Measurements from ENCODE around the gene PRR19.

PRR19 gene

DNA sequence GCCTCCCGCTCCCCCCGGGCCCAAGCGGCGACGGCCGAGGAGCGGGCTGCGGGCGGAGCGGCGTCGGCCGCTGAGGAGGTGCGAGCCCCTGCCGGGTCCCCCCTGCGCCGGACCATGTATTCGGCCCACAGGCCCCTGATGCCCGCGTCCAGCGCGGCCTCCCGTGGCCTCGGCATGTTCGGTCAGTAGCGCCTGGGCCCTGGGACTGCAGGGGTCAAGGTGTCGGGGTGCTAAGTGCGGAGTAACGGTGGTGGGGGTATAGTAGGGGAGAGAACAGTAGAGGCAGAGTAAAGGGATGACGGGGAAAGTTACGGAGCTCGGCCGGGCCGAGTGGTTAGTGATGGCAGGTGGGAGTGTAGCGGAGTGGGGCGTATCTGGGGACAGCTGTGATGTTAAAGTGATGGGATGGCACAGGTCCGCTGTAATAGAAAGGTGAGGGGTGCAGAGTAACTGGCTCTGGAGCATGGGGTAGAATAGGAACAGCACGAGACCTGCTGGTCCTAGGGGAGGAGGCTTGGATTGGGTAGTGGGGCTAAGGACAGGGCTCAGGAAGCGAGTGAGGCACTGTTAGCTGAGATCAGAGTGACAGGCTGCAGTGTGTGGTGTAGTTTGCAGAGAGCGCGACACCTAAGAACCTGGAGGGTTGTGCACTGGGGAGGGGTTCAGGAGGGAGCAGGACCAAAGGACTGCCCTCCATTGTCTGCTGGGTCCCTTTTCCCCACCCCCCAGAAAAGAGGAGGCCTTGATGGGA is 17.2 kb upstream of the PRR19 start:
- DNase-seq: peak in 1 of 4 experiments; percentile 29

DNA sequence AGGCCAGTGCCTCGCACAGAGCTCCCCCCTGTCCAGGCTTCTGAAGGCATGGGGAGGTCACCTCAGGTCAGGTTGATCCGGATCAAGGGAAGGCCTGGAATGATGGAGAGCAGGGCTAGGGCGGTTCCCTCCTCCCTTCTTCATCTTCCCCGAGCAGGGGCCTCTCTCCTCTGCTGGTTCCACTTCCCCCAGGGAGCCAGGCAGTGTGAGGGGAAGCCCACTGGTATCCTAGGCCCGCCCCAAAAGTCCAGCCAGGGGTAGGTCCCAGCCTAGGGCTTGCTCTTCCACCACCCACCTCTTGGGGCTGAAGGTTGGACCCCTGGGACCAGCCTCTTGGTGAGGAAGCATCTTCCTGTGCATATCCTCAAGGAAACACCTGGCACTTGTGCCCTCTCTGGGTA is 16.4 kb upstream of the PRR19 start:
- DNase-seq: no peak

DNA sequence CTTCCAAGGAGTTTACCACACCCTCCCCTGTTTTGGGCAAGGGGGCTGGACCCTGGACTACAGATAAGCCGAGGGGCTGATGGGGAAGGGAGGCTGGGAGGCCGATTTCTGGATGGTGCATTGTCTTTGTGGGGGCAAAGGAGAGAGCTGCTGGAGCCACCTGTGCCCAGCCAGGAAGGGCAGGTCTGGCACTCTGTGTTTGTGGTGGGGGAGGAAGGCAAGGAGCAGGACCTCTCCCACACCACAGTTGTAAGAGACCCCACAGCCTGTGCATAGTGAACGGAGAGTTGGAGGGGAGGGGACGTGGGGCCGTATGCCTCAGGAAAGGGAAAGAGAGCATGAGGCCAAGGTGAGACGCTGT is 16.0 kb upstream of the PRR19 start:
- no peak for DNase-seq

DNA sequence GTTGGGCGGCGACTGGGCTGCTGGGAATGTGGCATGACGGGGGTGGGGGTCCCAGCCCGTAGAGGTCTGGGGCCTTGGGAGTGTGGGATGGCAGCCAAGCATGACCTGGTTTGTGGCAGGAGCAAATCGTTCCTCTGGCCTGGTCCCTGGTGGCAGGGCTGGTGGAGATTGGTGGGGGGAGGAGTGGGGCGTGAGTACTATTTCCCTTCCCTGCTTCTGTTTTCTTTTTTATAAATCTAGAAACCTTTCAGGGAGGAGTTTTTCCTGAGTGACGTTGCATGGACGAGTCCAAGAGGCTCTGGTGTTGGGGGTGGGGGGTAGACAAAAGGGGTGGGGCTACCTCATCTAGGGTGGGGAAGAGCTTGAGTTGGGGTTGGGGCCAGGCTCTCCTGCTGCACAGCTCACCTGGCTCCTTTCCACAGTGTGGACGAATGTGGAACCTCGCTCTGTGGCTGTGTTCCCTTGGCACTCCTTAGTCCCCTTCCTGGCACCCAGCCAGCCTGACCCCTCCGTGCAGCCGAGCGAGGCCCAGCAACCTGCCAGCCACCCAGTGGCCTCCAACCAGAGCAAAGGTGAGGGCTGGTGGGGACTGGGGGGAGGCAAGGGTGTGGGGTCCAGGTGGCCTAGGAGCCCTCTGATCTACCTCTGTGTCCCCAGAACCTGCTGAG is 15.4 kb upstream of the PRR19 start:
- no peak for DNase-seq

DNA sequence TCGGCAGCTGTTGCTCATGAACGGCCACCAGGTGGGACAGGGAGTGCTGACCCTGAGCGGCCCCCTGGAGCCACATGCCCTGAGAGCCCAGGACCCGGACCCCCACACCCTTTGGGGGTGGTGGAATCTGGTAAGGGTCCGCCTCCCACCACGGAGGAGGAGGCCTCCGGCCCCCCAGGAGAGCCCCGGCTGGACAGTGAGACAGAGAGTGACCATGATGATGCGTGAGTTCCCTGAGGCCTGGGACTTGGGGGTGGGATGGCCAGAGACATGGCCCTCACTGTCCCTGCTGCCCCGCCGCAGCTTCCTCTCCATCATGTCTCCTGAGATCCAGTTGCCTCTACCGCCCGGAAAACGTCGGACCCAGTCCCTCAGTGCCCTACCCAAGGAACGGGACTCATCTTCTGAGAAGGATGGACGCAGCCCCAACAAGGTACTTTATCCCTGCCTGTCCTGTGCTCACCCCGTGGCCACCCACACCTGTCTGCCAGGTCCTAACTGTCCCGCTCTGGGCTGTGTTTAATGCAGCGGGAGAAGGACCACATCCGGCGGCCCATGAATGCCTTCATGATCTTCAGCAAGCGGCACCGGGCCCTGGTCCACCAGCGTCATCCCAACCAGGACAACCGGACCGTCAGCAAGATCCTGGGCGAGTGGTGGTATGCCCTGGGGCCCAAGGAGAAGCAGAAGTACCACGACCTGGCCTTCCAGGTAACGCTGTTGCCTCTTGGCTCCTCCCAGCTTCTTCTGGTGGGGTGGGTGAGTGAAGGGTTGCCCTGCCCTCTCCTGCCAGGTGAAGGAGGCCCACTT is 14.7 kb upstream of the PRR19 start:
- no peak for DNase-seq

DNA sequence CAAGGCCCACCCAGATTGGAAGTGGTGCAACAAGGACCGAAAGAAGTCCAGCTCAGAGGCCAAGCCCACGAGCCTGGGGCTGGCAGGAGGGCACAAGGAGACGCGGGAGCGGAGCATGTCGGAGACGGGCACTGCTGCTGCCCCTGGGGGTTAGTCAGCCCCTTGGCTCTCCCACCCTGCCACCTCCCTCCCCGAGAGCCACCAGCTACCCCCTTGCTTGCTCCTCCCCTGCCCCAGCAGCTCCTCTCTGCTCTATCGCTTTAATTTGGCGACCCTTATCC is 14.2 kb upstream of the PRR19 start:
- DNase-seq: no peak

DNA sequence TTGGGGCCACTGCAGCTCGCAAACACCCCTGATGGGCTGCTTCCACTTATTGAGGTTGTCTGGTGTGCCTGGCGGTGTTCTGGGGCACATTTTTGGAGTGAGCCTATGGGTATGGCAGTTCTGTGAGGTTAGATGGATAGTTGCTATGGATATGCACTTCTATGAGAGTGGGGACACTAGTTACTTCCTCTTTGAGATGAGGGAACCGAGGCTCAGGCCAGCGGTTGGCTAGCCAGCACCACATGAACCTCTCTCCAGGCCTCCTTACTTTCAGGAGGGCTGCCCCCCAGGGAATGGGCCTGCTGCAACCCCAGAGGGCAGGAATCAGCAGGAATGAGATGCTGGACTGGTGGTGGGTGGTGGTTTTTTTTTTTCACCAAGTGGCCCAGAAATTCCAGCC is 13.5 kb upstream of the PRR19 start:
- no peak for DNase-seq

DNA sequence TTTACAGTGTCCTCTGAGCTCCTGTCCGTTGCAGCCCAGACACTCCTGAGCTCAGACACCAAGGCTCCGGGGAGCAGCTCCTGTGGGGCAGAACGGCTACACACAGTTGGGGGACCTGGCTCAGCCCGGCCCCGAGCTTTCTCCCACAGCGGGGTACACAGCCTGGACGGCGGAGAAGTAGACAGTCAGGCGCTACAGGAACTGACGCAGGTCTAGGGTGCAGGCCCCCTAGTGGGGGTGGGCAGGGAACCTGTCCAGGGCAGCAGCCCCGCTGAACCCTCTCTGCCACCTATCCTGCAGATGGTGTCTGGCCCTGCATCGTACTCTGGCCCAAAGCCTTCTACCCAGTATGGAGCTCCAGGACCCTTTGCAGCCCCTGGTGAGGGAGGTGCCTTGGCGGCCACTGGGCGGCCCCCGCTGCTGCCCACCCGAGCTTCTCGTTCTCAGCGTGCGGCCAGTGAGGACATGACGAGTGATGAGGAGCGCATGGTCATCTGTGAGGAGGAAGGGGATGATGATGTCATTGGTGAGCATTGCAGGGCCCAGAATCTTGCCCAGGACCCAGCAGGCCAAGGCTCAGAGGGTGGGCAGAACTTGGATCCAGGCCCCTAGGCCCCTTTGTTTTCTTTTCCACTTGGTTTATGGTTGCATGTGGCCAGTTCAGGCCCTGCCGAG is 12.9 kb upstream of the PRR19 start:
- DNase-seq: no peak

DNA sequence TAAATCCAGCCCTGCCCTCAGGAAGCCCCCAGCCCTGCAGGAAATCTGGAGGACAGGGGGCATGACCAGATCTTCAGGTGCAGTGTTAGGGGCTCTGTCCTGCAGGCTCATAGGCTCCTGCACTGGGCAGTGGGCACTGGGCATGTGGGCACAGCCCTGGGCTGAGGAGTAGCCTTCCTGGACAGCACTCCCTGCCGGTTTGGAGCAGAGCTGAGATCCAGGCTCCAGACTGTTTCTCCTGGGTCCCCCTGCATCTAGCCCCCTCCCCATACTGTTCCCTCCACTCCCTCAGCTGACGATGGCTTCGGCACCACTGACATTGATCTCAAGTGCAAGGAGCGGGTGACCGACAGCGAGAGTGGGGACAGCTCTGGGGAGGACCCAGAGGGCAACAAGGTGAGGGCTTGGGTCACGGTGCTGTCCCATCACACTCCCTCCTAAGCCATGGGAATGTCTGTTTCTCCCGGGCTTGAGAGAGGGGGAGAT is 12.3 kb upstream of the PRR19 start:
- no peak for DNase-seq

DNA sequence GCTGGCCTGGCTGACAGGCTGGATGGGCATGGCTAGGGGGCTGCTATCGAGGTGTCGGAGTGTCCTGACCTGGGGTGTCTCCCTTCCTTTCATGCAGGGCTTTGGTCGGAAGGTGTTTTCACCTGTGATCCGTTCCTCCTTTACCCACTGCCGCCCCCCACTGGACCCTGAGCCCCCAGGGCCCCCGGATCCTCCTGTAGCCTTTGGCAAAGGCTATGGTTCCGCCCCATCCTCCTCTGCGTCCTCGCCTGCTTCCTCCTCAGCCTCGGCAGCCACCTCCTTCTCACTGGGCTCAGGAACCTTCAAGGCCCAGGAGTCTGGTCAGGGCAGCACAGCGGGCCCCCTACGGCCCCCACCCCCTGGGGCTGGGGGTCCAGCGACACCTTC is 11.8 kb upstream of the PRR19 start:
- no peak for DNase-seq

DNA sequence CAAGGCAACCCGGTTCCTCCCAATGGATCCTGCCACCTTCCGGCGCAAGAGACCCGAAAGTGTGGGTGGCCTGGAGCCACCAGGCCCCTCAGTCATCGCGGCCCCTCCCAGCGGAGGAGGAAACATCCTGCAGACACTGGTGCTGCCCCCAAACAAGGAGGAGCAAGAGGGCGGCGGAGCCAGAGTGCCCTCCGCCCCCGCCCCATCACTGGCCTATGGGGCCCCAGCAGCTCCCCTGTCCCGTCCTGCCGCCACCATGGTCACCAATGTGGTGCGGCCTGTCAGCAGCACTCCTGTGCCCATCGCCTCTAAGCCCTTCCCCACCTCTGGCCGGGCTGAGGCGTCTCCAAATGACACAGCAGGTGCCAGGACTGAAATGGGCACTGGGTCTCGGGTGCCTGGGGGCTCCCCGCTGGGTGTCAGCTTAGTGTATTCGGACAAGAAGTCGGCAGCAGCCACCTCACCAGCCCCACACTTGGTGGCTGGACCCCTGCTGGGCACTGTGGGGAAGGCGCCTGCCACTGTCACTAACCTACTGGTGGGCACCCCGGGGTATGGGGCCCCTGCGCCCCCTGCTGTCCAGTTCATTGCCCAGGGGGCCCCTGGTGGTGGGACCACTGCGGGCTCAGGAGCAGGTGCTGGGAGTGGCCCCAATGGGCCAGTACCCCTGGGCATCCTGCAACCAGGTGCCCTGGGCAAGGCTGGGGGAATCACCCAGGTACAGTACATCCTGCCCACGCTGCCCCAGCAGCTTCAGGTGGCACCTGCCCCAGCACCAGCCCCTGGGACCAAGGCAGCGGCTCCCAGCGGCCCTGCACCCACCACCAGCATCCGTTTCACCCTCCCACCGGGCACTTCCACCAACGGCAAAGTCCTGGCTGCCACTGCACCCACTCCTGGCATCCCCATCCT is 11.2 kb upstream of the PRR19 start:
- DNase-seq: peak in 3 of 4 experiments; percentile 32 to 62 (median 33)

DNA sequence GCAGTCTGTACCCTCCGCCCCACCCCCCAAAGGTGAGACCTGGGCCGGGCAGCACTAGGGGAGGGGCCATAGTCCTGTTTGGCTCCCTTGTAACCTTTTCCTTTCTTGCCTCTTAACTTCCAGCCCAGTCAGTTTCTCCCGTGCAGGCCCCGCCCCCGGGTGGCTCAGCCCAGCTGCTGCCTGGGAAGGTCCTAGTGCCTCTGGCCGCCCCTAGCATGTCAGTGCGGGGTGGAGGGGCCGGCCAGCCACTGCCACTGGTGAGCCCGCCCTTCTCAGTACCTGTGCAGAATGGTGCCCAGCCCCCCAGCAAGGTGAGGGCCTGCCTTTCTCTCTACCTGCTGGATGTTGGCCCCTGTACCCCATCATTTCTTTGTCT is 10.5 kb upstream of the PRR19 start:
- DNase-seq: no peak

DNA sequence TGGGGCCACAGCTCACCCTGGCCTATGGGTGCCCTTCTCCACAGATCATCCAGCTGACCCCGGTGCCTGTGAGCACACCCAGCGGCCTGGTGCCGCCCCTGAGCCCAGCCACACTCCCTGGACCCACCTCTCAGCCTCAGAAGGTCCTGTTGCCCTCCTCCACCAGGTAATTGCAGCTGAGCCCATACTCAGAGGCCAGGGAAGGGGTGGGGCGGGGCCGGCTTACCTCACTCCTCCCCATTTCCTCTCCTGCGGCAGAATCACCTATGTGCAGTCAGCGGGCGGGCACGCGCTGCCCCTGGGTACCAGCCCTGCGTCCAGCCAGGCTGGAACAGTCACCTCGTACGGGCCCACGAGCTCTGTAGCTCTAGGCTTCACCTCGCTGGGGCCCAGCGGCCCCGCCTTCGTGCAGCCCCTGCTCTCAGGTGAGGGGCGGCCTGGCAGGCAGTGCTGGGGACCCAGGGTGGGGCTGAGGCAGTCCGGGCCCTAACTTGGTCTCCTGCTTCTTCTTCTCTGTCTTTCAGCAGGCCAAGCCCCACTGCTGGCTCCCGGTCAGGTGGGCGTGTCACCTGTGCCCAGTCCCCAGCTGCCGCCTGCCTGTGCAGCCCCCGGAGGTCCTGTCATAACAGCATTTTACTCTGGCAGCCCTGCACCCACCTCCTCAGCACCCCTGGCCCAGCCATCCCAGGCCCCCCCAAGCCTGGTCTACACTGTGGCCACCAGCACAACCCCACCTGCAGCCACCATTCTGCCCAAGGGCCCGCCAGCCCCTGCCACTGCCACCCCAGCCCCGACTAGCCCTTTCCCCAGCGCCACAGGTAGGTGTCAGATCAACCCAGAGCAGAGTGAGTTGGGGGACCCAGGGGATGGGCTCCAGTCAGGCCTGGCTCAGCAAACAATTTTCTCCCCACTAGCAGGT is 9.6 kb upstream of the PRR19 start:
- DNase-seq: no peak

DNA sequence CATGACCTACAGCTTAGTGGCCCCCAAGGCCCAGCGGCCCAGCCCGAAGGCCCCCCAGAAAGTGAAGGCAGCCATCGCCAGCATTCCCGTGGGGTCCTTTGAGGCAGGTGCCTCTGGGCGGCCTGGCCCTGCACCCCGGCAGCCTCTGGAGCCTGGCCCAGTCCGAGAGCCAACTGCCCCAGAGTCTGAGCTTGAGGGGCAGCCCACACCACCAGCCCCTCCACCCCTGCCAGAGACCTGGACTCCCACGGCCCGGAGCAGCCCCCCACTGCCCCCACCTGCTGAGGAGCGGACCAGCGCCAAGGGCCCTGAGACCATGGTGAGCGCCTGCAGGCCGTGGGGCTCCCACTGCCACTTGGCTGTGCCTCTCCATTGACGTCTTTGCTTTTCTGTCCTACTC is 9.0 kb upstream of the PRR19 start:
- no peak for DNase-seq

DNA sequence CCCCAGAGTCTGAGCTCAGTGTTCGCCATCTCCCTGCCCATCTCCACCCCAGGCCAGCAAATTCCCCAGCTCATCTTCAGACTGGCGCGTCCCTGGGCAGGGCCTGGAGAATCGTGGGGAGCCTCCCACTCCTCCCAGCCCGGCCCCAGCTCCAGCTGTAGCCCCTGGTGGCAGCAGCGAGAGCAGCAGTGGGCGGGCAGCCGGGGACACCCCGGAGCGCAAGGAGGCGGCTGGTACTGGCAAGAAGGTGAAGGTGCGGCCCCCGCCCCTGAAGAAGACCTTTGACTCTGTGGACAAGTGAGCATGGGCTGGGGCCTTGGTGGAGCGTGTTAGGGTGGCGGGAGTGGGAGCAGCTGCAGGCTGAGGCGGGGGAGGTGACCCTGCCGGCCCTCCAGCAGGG is 8.4 kb upstream of the PRR19 start:
- DNase-seq: no peak

DNA sequence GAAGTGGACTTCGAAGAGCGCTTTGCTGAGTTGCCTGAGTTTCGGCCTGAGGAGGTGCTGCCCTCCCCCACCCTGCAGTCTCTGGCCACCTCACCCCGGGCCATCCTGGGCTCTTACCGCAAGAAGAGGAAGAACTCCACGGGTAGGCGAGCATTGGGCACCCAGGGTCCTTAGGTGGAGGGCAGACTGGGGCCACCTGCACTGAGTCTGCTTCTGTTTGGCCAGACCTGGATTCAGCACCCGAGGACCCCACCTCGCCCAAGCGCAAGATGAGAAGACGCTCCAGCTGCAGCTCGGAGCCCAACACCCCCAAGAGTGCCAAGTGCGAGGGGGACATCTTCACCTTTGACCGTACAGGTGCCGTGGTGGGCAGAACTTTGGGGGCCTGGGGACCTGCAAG is 8.0 kb upstream of the PRR19 start:
- DNase-seq: no peak

DNA sequence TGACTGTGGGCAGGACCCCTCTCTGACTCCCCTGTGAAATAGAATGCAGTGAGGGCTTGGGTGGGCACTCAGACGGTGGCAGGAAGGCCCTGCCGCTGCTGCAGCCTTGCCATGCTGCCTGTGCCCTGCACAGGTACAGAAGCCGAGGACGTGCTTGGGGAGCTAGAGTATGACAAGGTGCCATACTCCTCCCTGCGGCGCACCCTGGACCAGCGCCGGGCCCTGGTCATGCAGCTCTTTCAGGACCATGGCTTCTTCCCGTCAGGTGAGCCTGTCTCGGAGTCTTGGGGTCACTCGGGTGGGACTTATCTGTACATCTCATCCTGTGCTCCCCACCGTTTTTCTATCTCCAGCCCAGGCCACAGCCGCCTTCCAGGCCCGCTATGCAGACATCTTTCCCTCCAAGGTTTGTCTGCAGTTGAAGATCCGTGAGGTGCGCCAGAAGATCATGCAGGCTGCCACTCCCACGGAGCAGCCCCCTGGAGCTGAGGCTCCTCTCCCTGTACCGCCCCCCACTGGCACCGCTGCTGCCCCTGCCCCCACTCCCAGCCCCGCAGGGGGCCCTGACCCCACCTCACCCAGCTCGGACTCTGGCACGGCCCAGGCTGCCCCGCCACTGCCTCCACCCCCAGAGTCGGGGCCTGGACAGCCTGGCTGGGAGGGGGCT is 7.3 kb upstream of the PRR19 start:
- DNase-seq: no peak

DNA sequence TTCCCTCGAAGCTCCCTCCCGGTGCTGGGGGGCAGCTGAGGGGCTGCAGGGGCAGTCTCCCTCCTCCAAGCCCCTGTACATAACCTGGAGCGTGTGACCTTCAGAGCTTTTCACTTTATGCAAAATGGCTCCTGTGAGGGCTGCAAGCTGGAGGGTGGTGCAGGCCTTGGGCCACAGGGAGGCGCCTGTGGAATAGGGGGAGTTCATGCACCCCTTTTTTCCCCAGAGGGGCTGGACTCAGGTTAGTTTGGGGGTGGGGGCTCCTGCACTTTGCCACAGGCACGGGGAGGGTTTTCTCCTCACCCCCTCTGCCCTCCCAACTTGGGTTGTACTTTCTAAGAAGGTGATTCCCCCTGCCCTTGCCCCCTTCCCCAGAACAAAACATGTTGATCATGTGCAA is 6.6 kb upstream of the PRR19 start:
- DNase-seq: no peak

DNA sequence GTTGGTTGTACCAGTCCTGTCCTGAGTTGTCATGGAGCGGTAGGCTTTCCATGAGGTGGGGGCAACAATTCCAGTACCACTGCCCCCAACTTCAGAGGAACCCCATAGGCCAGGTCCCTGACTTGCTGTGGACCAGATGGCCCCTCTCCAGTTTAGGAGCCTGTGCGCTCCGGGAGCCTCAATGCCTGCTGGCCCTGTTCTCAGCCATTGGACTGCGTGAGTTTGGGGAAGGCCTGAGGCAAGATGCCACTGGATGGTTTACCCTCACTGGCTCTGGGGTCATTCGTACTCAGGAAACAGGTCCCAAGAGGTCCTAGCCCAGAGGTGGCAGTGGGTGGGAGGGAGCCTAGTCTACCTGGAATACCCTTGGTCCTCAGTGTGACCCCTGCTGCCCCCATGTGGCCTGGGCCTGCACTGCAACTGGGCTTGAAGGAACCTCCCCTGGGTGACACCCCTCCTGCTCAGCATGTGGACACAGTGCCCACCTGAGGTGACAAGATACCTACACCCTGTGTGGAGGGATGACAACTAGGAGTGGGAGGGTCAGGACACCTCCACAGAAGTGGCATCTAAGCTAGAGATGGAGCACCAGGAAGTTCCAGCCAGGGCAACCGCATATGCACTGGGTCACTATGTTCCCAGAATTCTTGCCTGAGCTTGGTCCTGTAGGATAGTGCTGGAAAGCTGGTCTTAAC is 6.0 kb upstream of the PRR19 start:
- peak; percentile 86 to 93 (median 92) for DNase-seq

DNA sequence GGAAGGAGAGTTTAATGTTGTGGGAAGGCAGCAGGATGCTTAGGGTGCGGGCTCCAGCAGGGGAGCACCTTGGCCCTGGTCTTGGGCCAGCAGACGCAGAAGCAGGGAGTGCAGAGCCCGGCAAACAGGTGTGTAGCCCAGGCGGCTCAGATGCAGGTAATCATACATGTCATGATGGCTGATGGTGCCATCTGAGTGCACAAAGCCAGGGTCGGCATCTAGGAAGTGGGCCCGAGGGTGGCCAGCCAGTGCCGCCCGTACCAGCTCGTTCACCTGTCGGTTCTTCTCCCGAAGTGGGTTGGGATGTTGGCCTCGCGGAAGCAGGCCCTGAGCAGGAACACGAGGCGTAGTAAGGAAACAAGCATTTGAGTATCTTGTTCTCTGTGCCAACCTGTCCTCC is 4.9 kb upstream of the PRR19 start:
- no peak for DNase-seq
